A549 (cell line): ENCODE results near the gene HOXA10. TPM values are rescaled to one million over a fixed set of nuclear protein-coding genes. Genes with fewer than 3 reads are reported as not detected.

Experiments
- ATAC-seq, 2 experiments: fragments of 200-7000 bp in 1 of 2; fragments of >200 bp in 1 of 2; cut with Nextera tagmentation in 1 of 2; cut with Tn5 transposase in 1 of 2; 3 replicates each; pipeline versions ENCODE4 v1.8.0 to v1.9.1; 2018 to 2020; ENCODE audit warnings: mild to moderate bottlenecking in 1 of 2, moderate library complexity in 1 of 2
- CTCF ChIA-PET: fragments of 300-600 bp; sonication (Branson Sonifier 250); formaldehyde crosslinking; extraction: SDS; loops from one replicate; lab custom pipeline; 2021; ENCODE audit warnings: antibody characterized with exemption, inconsistent platforms; lab: Yijun Ruan, JAX
- POLR2A ChIA-PET: fragments of 350-600 bp; formaldehyde crosslinking; extraction: SDS; loops from one replicate; lab custom pipeline; 2021; ENCODE audit warnings: antibody characterized with exemption, inconsistent platforms; lab: Yijun Ruan, JAX
- DNase-seq, 2 experiments: peaks; one replicate each; pipeline versions ENCODE4 v3.0.0 to v3.0.0-alpha.2; 2011 to 2016; ENCODE audit warnings: low read depth in 1 of 2, low spot score in 1 of 2
- FAIRE-seq: peaks from 2 replicates; lab custom pipeline; 2011; peaks lifted over from hg19 to GRCh38; lab: Jason Lieb, UNC
- H3K27ac ChIP-seq, 2 experiments: fragments of >200 bp; sonication (Bioruptor Twin); formaldehyde crosslinking; 3 replicates each; pipeline ENCODE4 v1.5.1; 2016 to 2017
- H3K4me1 ChIP-seq: fragments of >200 bp; sonication (Bioruptor Twin); formaldehyde crosslinking; 3 replicates; pipeline ENCODE4 v1.6.1; 2016
- H3K4me2 ChIP-seq: fragments of >200 bp; sonication (Bioruptor Twin); formaldehyde crosslinking; 3 replicates; pipeline ENCODE4 v1.6.1; 2016
- H3K4me3 ChIP-seq: fragments of >200 bp; sonication (Bioruptor Twin); formaldehyde crosslinking; 3 replicates; pipeline ENCODE4 v1.5.1; 2016
- H3K9me3 ChIP-seq: fragments of >200 bp; sonication (Bioruptor Twin); formaldehyde crosslinking; 3 replicates; pipeline ENCODE4 v1.6.1; 2016
- CBX8 ChIP-seq: fragments of 200-600 bp; sonication (generic); IDR thresholded peaks from 2 replicates; pipeline ENCODE4 v1.6.1; 2016
- EP300 ChIP-seq, 2 experiments: fragments of >200 bp; sonication (Bioruptor Twin); formaldehyde crosslinking; IDR thresholded peaks; 2 replicates in 1 of 2; 3 replicates in 1 of 2; pipeline ENCODE4 v1.6.1; 2016 to 2017
- JUN ChIP-seq, 2 experiments: fragments of >200 bp; sonication (Bioruptor Twin); formaldehyde crosslinking; IDR thresholded peaks; 2 replicates in 1 of 2; 3 replicates in 1 of 2; pipeline ENCODE4 v1.6.1; 2016 to 2017
- JUNB ChIP-seq: fragments of >200 bp; sonication (Bioruptor Twin); formaldehyde crosslinking; IDR thresholded peaks from 2 replicates; pipeline ENCODE4 v1.6.1; 2016
- MAFK ChIP-seq: fragments of 450-650 bp; IDR thresholded peaks from 2 replicates; pipeline ENCODE4 v1.6.1; 2014; ENCODE audit not compliant: partially characterized antibody
- MAX ChIP-seq: IDR thresholded peaks from 2 replicates; pipeline ENCODE4 v1.6.1; 2012
- NFE2L2 ChIP-seq: fragments of 150-350 bp; conservative IDR thresholded peaks from 2 replicates; pipeline ENCODE4 v1.6.1; 2014; ENCODE audit warnings: low read length
- PHF8 ChIP-seq: fragments of 200-600 bp; sonication (generic); IDR thresholded peaks from 2 replicates; pipeline ENCODE4 v1.6.1; 2016; ENCODE audit warnings: low read depth, mild to moderate bottlenecking, antibody characterized with exemption, moderate library complexity, borderline replicate concordance
- POLR2A ChIP-seq: IDR thresholded peaks from 2 replicates; pipeline ENCODE4 v1.6.1; 2012; ENCODE audit warnings: mild to moderate bottlenecking, low read length
- REST ChIP-seq: fragments of 200-600 bp; sonication (generic); IDR thresholded peaks from 2 replicates; pipeline ENCODE4 v1.6.1; 2016; ENCODE audit warnings: antibody characterized with exemption, mild to moderate bottlenecking, moderate library complexity
- RFX5 ChIP-seq: fragments of 450-650 bp; IDR thresholded peaks from 2 replicates; pipeline ENCODE4 v1.7.1; 2014; ENCODE audit warnings: antibody characterized with exemption, mild to moderate bottlenecking, moderate library complexity
- USF2 ChIP-seq: fragments of 450-650 bp; IDR thresholded peaks from 2 replicates; pipeline ENCODE4 v1.6.1; 2014; ENCODE audit warnings: antibody characterized with exemption
- WGBS: methylation state at CpG from one replicate; pipeline ENCODE4 v1.1.6; 2017; ENCODE audit errors: missing lambda C conversion rate; 5-methylcytosine and 5-hydroxymethylcytosine counted together
- polyA plus RNA-seq, 4 experiments: library from polyadenylated mRNA; depleted of rRNA in 3 of 4; stranded (reverse); fragments of >200 nt; fragmentation: RNase III in 1 of 4; extraction: RNeasy Plus Mini Kit Qiagen cat#74134 plus additional on column Dnase treatment in 1 of 4; gene quantifications; 2 replicates in 3 of 4; 3 replicates in 1 of 4; pipeline ENCODE4 v1.2.3, GENCODE V29; 2011 to 2017

Gene HOXA10
- polyA plus RNA-seq, 2 of the 4 experiments (the other 2 are of a cell fraction): 5.2 to 7.7 TPM

GRCh38 chr7:27185013-27185853 is 11.1 kb upstream of the HOXA10 start, which contains the start of gene HOXA11:
Gene HOXA11, minus strand, starts transcription at chr7:27185232. Its CDS starts 88 bp downstream, at chr7:27185144.
- POLR2A ChIA-PET: interaction anchor here (1.1 kb wide), 1 partner anchor 28 kb away, joined by 4 read pairs; the partner anchor contains the start of gene HOXA7
- H3K9me3 ChIP-seq: no peaks in the 10 kb centered on the region

GRCh38 chr7:27184337-27185012 is 10.4 kb upstream of the HOXA10 start:
- peak overlapping the region; percentile 77 for H3K4me2 ChIP-seq
- POLR2A ChIA-PET: interaction anchor here (0.7 to 1.1 kb wide), 2 partner anchors 8 to 28 kb away, joined by 4 read pairs; partner anchors contain the start of gene HOXA7
- peaks cover 23% of the 10 kb centered on the region for H3K4me1 ChIP-seq
- H3K9me3 ChIP-seq: no peaks in the 10 kb centered on the region
- TF ChIP-seq PHF8 (peak; percentile 29; the same call in 1 of the 2 replicates), NFE2L2 (no peak), JUNB (no peak), CBX8 (no peak), EP300 (IDR thresholded peaks at IDR 0.05) (no peak), REST (no peak), JUN (IDR thresholded peaks at IDR 0.05) (peak in 1 of 2 experiments; percentile 29; a peak in 1 of 5 replicates), POLR2A (peak; percentile 37), RFX5 (no peak)
- TF ChIP-seq, all 56 proteins: peak for 3
- CTCF ChIA-PET: interaction anchor here (1.4 to 4.2 kb wide), 3 partner anchors 12 to 872 kb away, joined by 3 to 27 read pairs (median 3); no protein-coding TSS in a partner anchor
- Histone ChIP-seq H3K27ac (peak overlapping the region; percentile 69 to 94), H3K4me3 (peak overlapping the region; percentile 49)
- WGBS: 18% methylated on average over 50 of the region's 72 CpGs
- ATAC-seq: peak; percentile 26 to 40; a peak in 4 of 6 replicates
- DNase-seq: peak; percentile 48 to 51
- no peak for FAIRE-seq

More at GRCh38 chr7:27185013-27185853, 11.1 kb upstream of the HOXA10 start, which contains the start of gene HOXA11:
- ATAC-seq (no peak), FAIRE-seq (no peak), DNase-seq (no peak)
- 96% methylated on average over 41 of the region's 43 CpGs for WGBS
- Histone ChIP-seq H3K4me3 (peak within 1 kb of the TSS; percentile 49), H3K27ac (peak within 1 kb of the TSS; percentile 69 to 94), H3K4me2 (peak within 1 kb of the TSS; percentile 77), H3K4me1 (peaks cover 19% of the 10 kb centered on the region)
- TF ChIP-seq USF2 (peak; percentile 34; the same call in 1 of the 2 replicates), MAFK (no peak)
- CTCF ChIA-PET: interaction anchor here (1.2 to 4.2 kb wide), 3 partner anchors 11 to 25 kb away, joined by 3 to 27 read pairs (median 3); partner anchors contain the start of gene HOXA10

GRCh38 chr7:27183682-27184336 is 9.7 kb upstream of the HOXA10 start:
- Histone ChIP-seq H3K27ac (peak overlapping the region; percentile 69 to 94), H3K4me2 (peak overlapping the region; percentile 77), H3K9me3 (no peaks in the 10 kb centered on the region), H3K4me1 (peaks cover 27% of the 10 kb centered on the region), H3K4me3 (peak overlapping the region; percentile 49)
- ATAC-seq: no peak
- POLR2A ChIA-PET: interaction anchor here (0.7 kb wide), 1 partner anchor 9 kb away, joined by 4 read pairs; no protein-coding TSS in a partner anchor
- FAIRE-seq: no peak
- WGBS: 60% methylated on average over 30 of the region's 30 CpGs
- TF ChIP-seq JUNB (no peak), MAX (peak; percentile 59; the same call in 1 of the 2 replicates), USF2 (peak; percentile 54)
- CTCF ChIA-PET: interaction anchor here (1.5 to 4.2 kb wide), 2 partner anchors 12 to 873 kb away, joined by 3 to 27 read pairs; no protein-coding TSS in a partner anchor
- no peak for DNase-seq
